ENCODE data around the gene NAPG. TPM values are rescaled to one million over a fixed set of nuclear protein-coding genes. Genes with fewer than 3 reads are reported as not detected.

Gene NAPG
- total RNA-seq, 2 donors from 2014 or later = 36.5 to 37.9 TPM

GRCh38 chr18:10519999-10520935 lies 5.6 kb upstream of the NAPG start:
- ATAC-seq (replicated peaks in 1 of 2) (peak; percentile 89 to 91), DNase-seq (peak; percentile 60 to 66)
- Mint-ChIP-seq H3K4me1 (ENCODE audit: low read depth) (peaks cover 17% of the 10 kb centered on the region), H3K27ac (peak overlapping the region; percentile 16), H3K36me3 (ENCODE audit: insufficient read depth in 2 of 2) (no peaks in the 10 kb centered on the region), H3K4me3 (peak overlapping the region in 1 of 2 donors; percentile 12), H3K27me3 (ENCODE audit: low read depth) (peaks cover 39% of the 10 kb centered on the region), H3K9me3 (no peaks in the 10 kb centered on the region)

GRCh38 chr18:10521566-10521965 lies 4.3 kb upstream of the NAPG start:
- Mint-ChIP-seq H3K9me3 (no peaks in the 10 kb centered on the region), H3K4me3 (no peak overlapping the region), H3K27ac (no peak overlapping the region), H3K4me1 (ENCODE audit: low read depth) (peaks cover 19% of the 10 kb centered on the region), H3K27me3 (ENCODE audit: low read depth) (peaks cover 29% of the 10 kb centered on the region), H3K36me3 (ENCODE audit: insufficient read depth in 2 of 2) (peaks cover 1% of the 10 kb centered on the region in 2 donors)
- ATAC-seq (replicated peaks in 1 of 2) = no peak
- no peak for DNase-seq

GRCh38 chr18:10522574-10522973 lies 3.3 kb upstream of the NAPG start:
- peaks cover 1% of the 10 kb centered on the region in 2 donors for H3K36me3 Mint-ChIP-seq (ENCODE audit: insufficient read depth in 2 of 2)
- H3K27me3 Mint-ChIP-seq (ENCODE audit: low read depth) = peaks cover 20% of the 10 kb centered on the region
- peaks cover 27% of the 10 kb centered on the region for H3K4me1 Mint-ChIP-seq (ENCODE audit: low read depth)
- H3K4me3 Mint-ChIP-seq = no peak overlapping the region
- H3K9me3 Mint-ChIP-seq = no peaks in the 10 kb centered on the region
- DNase-seq = no peak
- ATAC-seq (replicated peaks in 1 of 2) = no peak
- no peak overlapping the region for H3K27ac Mint-ChIP-seq

GRCh38 chr18:10523544-10523943 lies 2.3 kb upstream of the NAPG start:
- H3K27ac Mint-ChIP-seq = no peak overlapping the region
- H3K27me3 Mint-ChIP-seq (ENCODE audit: low read depth) = peaks cover 13% of the 10 kb centered on the region

GRCh38 chr18:10524507-10525370 lies 1.1 kb upstream of the NAPG start:
- DNase-seq (no peak), ATAC-seq (replicated peaks in 1 of 2) (no peak)
- H3K27ac Mint-ChIP-seq = peak overlapping the region; percentile 17
- H3K4me1 Mint-ChIP-seq (ENCODE audit: low read depth) = peaks cover 46% of the 10 kb centered on the region
- H3K27me3 Mint-ChIP-seq (ENCODE audit: low read depth) = peaks cover 1% of the 10 kb centered on the region
- H3K4me3 Mint-ChIP-seq = peak overlapping the region; percentile 89 to 95
- no peaks in the 10 kb centered on the region for H3K9me3 Mint-ChIP-seq
- peaks cover 1% of the 10 kb centered on the region in 2 donors for H3K36me3 Mint-ChIP-seq (ENCODE audit: insufficient read depth in 2 of 2)

More at GRCh38 chr18:10523544-10523943, 2.3 kb upstream of the NAPG start:
- peaks cover 37% of the 10 kb centered on the region for H3K4me1 Mint-ChIP-seq (ENCODE audit: low read depth)
- no peaks in the 10 kb centered on the region for H3K9me3 Mint-ChIP-seq
- DNase-seq (no peak), ATAC-seq (replicated peaks in 1 of 2) (no peak)
- peaks cover 1% of the 10 kb centered on the region in 2 donors for H3K36me3 Mint-ChIP-seq (ENCODE audit: insufficient read depth in 2 of 2)
- H3K4me3 Mint-ChIP-seq = no peak overlapping the region

- no peak overlapping the region for H3K27ac Mint-ChIP-seq
- peaks cover 1% of the 10 kb centered on the region in 2 donors for H3K36me3 Mint-ChIP-seq (ENCODE audit: insufficient read depth in 2 of 2)
- peaks cover 48% of the 10 kb centered on the region for H3K4me1 Mint-ChIP-seq (ENCODE audit: low read depth)
- ATAC-seq (replicated peaks in 1 of 2) (no peak), DNase-seq (no peak)
- H3K4me3 Mint-ChIP-seq = peak overlapping the region; percentile 89 to 95
- no peaks in the 10 kb centered on the region for H3K27me3 Mint-ChIP-seq (ENCODE audit: low read depth)
- H3K9me3 Mint-ChIP-seq = no peaks in the 10 kb centered on the region
Observed at GRCh38 chr18:10525371-10525691, 496 bp upstream of the NAPG start.

GRCh38 chr18:10526561-10526949 lies 728 bp downstream of the NAPG start:
- peak overlapping the region; percentile 85 to 90 for H3K4me3 Mint-ChIP-seq
- H3K9me3 Mint-ChIP-seq = no peaks in the 10 kb centered on the region
- peaks cover 1% of the 10 kb centered on the region in 2 donors for H3K36me3 Mint-ChIP-seq (ENCODE audit: insufficient read depth in 2 of 2)
- H3K27ac Mint-ChIP-seq = peak overlapping the region; percentile 68
- no peak for ATAC-seq (replicated peaks in 1 of 2)
- peaks cover 56% of the 10 kb centered on the region for H3K4me1 Mint-ChIP-seq (ENCODE audit: low read depth)
- H3K27me3 Mint-ChIP-seq (ENCODE audit: low read depth) = no peaks in the 10 kb centered on the region
- no peak for DNase-seq

GRCh38 chr18:10528439-10528838 lies 2.6 kb downstream of the NAPG start:
- ATAC-seq (replicated peaks in 1 of 2) (no peak), DNase-seq (no peak)
- peaks cover 56% of the 10 kb centered on the region for H3K4me1 Mint-ChIP-seq (ENCODE audit: low read depth)
- H3K9me3 Mint-ChIP-seq = no peaks in the 10 kb centered on the region
- peak overlapping the region; percentile 8 for H3K27ac Mint-ChIP-seq
- H3K4me3 Mint-ChIP-seq = peak overlapping the region; percentile 13 to 15
- no peaks in the 10 kb centered on the region for H3K27me3 Mint-ChIP-seq (ENCODE audit: low read depth)
- peaks cover 1 to 4% of the 10 kb centered on the region in 2 donors for H3K36me3 Mint-ChIP-seq (ENCODE audit: insufficient read depth in 2 of 2)

GRCh38 chr18:10530002-10530401 lies 4.2 kb downstream of the NAPG start:
- Mint-ChIP-seq H3K36me3 (ENCODE audit: insufficient read depth in 2 of 2) (peaks cover 1 to 8% of the 10 kb centered on the region in 2 donors), H3K27ac (peak overlapping the region; percentile 96), H3K9me3 (no peaks in the 10 kb centered on the region), H3K4me3 (peak overlapping the region; percentile 76 to 80), H3K27me3 (ENCODE audit: low read depth) (no peaks in the 10 kb centered on the region), H3K4me1 (ENCODE audit: low read depth) (peaks cover 48% of the 10 kb centered on the region)
- DNase-seq (no peak), ATAC-seq (replicated peaks in 1 of 2) (no peak)

GRCh38 chr18:10530852-10531251 lies 5.0 kb downstream of the NAPG start:
- H3K36me3 Mint-ChIP-seq (ENCODE audit: insufficient read depth in 2 of 2) = peaks cover 1 to 11% of the 10 kb centered on the region in 2 donors
- ATAC-seq (replicated peaks in 1 of 2) = peak; percentile 57 to 62
- peak; percentile 64 to 67 for DNase-seq
- no peaks in the 10 kb centered on the region for H3K9me3 Mint-ChIP-seq
- H3K4me3 Mint-ChIP-seq = peak overlapping the region; percentile 76 to 80
- H3K27ac Mint-ChIP-seq = peak overlapping the region; percentile 96
- no peaks in the 10 kb centered on the region for H3K27me3 Mint-ChIP-seq (ENCODE audit: low read depth)
- peaks cover 45% of the 10 kb centered on the region for H3K4me1 Mint-ChIP-seq (ENCODE audit: low read depth)

GRCh38 chr18:10533111-10533510 lies 7.3 kb downstream of the NAPG start:
- no peak for DNase-seq
- H3K27ac Mint-ChIP-seq = no peak overlapping the region

GRCh38 chr18:10536280-10536679 lies 10.5 kb downstream of the NAPG start:
- Mint-ChIP-seq H3K4me1 (ENCODE audit: low read depth) (peaks cover 26% of the 10 kb centered on the region), H3K27ac (peak overlapping the region; percentile 15), H3K27me3 (ENCODE audit: low read depth) (no peaks in the 10 kb centered on the region), H3K4me3 (no peak overlapping the region), H3K9me3 (no peaks in the 10 kb centered on the region), H3K36me3 (ENCODE audit: insufficient read depth in 2 of 2) (peaks cover 5 to 27% of the 10 kb centered on the region in 2 donors)
- DNase-seq (no peak), ATAC-seq (replicated peaks in 1 of 2) (peak; percentile 34 to 73)

More at GRCh38 chr18:10533111-10533510, 7.3 kb downstream of the NAPG start:
- peaks cover 3 to 17% of the 10 kb centered on the region in 2 donors for H3K36me3 Mint-ChIP-seq (ENCODE audit: insufficient read depth in 2 of 2)
- H3K4me3 Mint-ChIP-seq = no peak overlapping the region
- no peak for ATAC-seq (replicated peaks in 1 of 2)
- no peaks in the 10 kb centered on the region for H3K9me3 Mint-ChIP-seq
- H3K27me3 Mint-ChIP-seq (ENCODE audit: low read depth) = no peaks in the 10 kb centered on the region
- H3K4me1 Mint-ChIP-seq (ENCODE audit: low read depth) = peaks cover 49% of the 10 kb centered on the region

- Mint-ChIP-seq H3K4me3 (no peak overlapping the region), H3K36me3 (ENCODE audit: insufficient read depth in 2 of 2) (peaks cover 9 to 29% of the 10 kb centered on the region in 2 donors), H3K9me3 (no peaks in the 10 kb centered on the region), H3K27me3 (ENCODE audit: low read depth) (no peaks in the 10 kb centered on the region), H3K27ac (peak overlapping the region; percentile 93), H3K4me1 (ENCODE audit: low read depth) (peaks cover 26% of the 10 kb centered on the region)
- ATAC-seq (replicated peaks in 1 of 2) (no peak), DNase-seq (no peak)
Observed at GRCh38 chr18:10537765-10538164, 11.9 kb downstream of the NAPG start.
